Endothelial cell of umbilical vein (primary cell): ENCODE data around the gene SLC22A23. TPM values are rescaled to one million over a fixed set of nuclear protein-coding genes. Genes with fewer than 3 reads are reported as not detected.

Source experiments
- BruUV-seq: library from RNA; stranded (reverse); fragments of 400-500 nt; replicated peaks from 2 replicates; lab custom pipeline; 2021; lab: Mats Ljungman, UMichigan
- CTCF ChIA-PET: fragments of 300-600, 350-600 bp; sonication (Branson Sonifier 250); formaldehyde crosslinking; loops from one replicate; lab custom pipeline; 2021; ENCODE audit warnings: antibody characterized with exemption, inconsistent platforms; lab: Charles Lee
- POLR2A ChIA-PET: fragments of 300-600, 350-600 bp; sonication (Branson Sonifier 250); formaldehyde crosslinking; loops from one replicate; lab custom pipeline; 2021; ENCODE audit warnings: antibody characterized with exemption, inconsistent platforms; lab: Charles Lee
- DNase-seq: peaks from one replicate; pipeline ENCODE4 v3.0.0-alpha.2; 2011; ENCODE audit warnings: low read depth, low spot score
- FAIRE-seq: peaks from 2 replicates; lab custom pipeline; 2011; peaks lifted over from hg19 to GRCh38; lab: Jason Lieb, UNC
- H2AFZ ChIP-seq: 2 replicates; pipeline ENCODE4 v1.6.0; 2012; ENCODE audit warnings: low read depth, low read length, control low read depth, inconsistent platforms
- H3K27ac ChIP-seq: 2 replicates; pipeline ENCODE4 v1.5.1; 2011; ENCODE audit warnings: low read depth, mild to moderate bottlenecking, control low read depth, low read length, moderate library complexity; ENCODE audit not compliant: insufficient read depth
- H3K27me3 ChIP-seq, 2 experiments: 2 replicates each; pipeline versions ENCODE4 v1.6.0 to v1.6.1; 2011; ENCODE audit warnings: low read length in 2 of 2, mixed read lengths in 1 of 2; ENCODE audit not compliant: control insufficient read depth in 2 of 2, insufficient read depth in 2 of 2
- H3K36me3 ChIP-seq, 2 experiments: 2 replicates in 1 of 2; 3 replicates in 1 of 2; pipeline ENCODE4 v1.5.1; 2011; ENCODE audit warnings: low read length in 2 of 2, mild to moderate bottlenecking in 1 of 2, moderate library complexity in 1 of 2; ENCODE audit not compliant: control insufficient read depth in 2 of 2, insufficient read depth in 2 of 2; ENCODE audit errors: extremely low read depth in 1 of 2
- H3K4me1 ChIP-seq: 3 replicates; pipeline ENCODE4 v1.5.1; 2011; ENCODE audit warnings: mild to moderate bottlenecking, low read length; ENCODE audit not compliant: control insufficient read depth, insufficient read depth; ENCODE audit errors: extremely low read depth
- H3K4me2 ChIP-seq: 2 replicates; pipeline ENCODE4 v1.6.1; 2011; ENCODE audit warnings: low read length, control low read depth, mixed read lengths; ENCODE audit not compliant: insufficient read depth
- H3K4me3 ChIP-seq, 3 experiments: fragments of 200-600 bp in 1 of 3; sonication (generic), shearing (Covaris generic) in 1 of 3; replicated peaks in 1 of 3; 2 replicates each; pipeline ENCODE4 v1.5.1; 2011 to 2016; ENCODE audit warnings: control low read depth in 3 of 3, low read length in 3 of 3, mild to moderate bottlenecking in 2 of 3, inconsistent platforms in 1 of 3, low read depth in 1 of 3, moderate library complexity in 1 of 3; ENCODE audit not compliant: insufficient read depth in 1 of 3
- H3K79me2 ChIP-seq: 2 replicates; pipeline ENCODE4 v1.6.0; 2012; ENCODE audit warnings: low read length, inconsistent platforms; ENCODE audit not compliant: control insufficient read depth, insufficient read depth
- H3K9ac ChIP-seq: replicated peaks from 2 replicates; pipeline ENCODE3; 2011; ENCODE audit warnings: low read length, control low read depth; ENCODE audit not compliant: insufficient read depth; ENCODE audit errors: extremely low read depth
- H3K9me1 ChIP-seq: replicated peaks from 3 replicates; pipeline ENCODE4 v1.6.0; 2011; ENCODE audit warnings: mild to moderate bottlenecking, low read length; ENCODE audit not compliant: control insufficient read depth, insufficient read depth; ENCODE audit errors: extremely low read depth
- H3K9me3 ChIP-seq: replicated peaks from 2 replicates; pipeline ENCODE4 v1.5.1; 2012; ENCODE audit warnings: low read length, inconsistent platforms; ENCODE audit not compliant: control insufficient read depth, insufficient read depth
- H4K20me1 ChIP-seq: replicated peaks from 2 replicates; pipeline ENCODE3; 2011; ENCODE audit warnings: mild to moderate bottlenecking, low read length; ENCODE audit not compliant: control insufficient read depth, insufficient read depth; ENCODE audit errors: extremely low read depth
- CTCF ChIP-seq, 2 donors: IDR thresholded peaks; 1 replicate in 1 of 2; 2 replicates in 1 of 2; pipeline ENCODE4 v1.5.1; 2011; ENCODE audit warnings: low read length in 2 of 2, mild to moderate bottlenecking in 2 of 2, moderate library complexity in 2 of 2, control low read depth in 1 of 2, inconsistent platforms in 1 of 2, low read depth in 1 of 2; ENCODE audit not compliant: insufficient read depth in 1 of 2; ENCODE audit errors: extremely low read depth in 1 of 2
- EZH2 ChIP-seq: IDR thresholded peaks from 2 replicates; pipeline ENCODE4 v1.6.1; 2012; ENCODE audit warnings: borderline replicate concordance, low read depth, mild to moderate bottlenecking, moderate library complexity, low read length, inconsistent platforms; ENCODE audit not compliant: severe bottlenecking
- FOS ChIP-seq: IDR thresholded peaks from 2 replicates; pipeline ENCODE4 v1.6.1; 2011; ENCODE audit warnings: mild to moderate bottlenecking, low read length, moderate library complexity, borderline replicate concordance; ENCODE audit not compliant: insufficient read depth
- GATA2 ChIP-seq: IDR thresholded peaks from 2 replicates; pipeline ENCODE4 v1.7.0; 2011; ENCODE audit warnings: low read depth, mild to moderate bottlenecking, moderate library complexity, mixed read lengths, low read length; ENCODE audit not compliant: insufficient read length, insufficient read depth
- JUN ChIP-seq: IDR thresholded peaks from 2 replicates; pipeline ENCODE4 v1.6.1; 2011; ENCODE audit warnings: borderline replicate concordance, low read depth; ENCODE audit not compliant: insufficient read length, insufficient read depth
- MAX ChIP-seq: IDR thresholded peaks from 2 replicates; pipeline ENCODE4 v1.6.1; 2011; ENCODE audit not compliant: insufficient read depth, insufficient read length
- MYC ChIP-seq: IDR thresholded peaks from one replicate; pipeline ENCODE4 v1.6.1; 2011; ENCODE audit warnings: mild to moderate bottlenecking, low read depth, low read length
- POLR2A ChIP-seq: IDR thresholded peaks from 2 replicates; pipeline ENCODE4 v1.6.1; 2012; ENCODE audit warnings: low read depth, mild to moderate bottlenecking, control low read depth, low read length
- POLR2AphosphoS5 ChIP-seq: IDR thresholded peaks from 2 replicates; pipeline ENCODE4 v1.6.1; 2012; ENCODE audit warnings: low read depth, mild to moderate bottlenecking, control low read depth, low read length, moderate library complexity; ENCODE audit not compliant: insufficient read depth
- dilution Hi-C: fragments of 300-500 bp; cut with MboI; formaldehyde crosslinking; loops from one replicate; pipeline ENCODE4 v1.15.0; 2019; ENCODE audit warnings: low sequenced_read_pairs; ENCODE audit not compliant: extremely low pct_ligation_motif_present
- intact Hi-C: fragments of 100-400 bp; cut with micrococcal nuclease; formaldehyde crosslinking; loops from one replicate; pipeline ENCODE4 v1.10.0; 2022
- polyA plus RNA-seq, 4 experiments: library from polyadenylated mRNA; depleted of rRNA in 3 of 4; stranded (reverse) in 3 of 4; unstranded in 1 of 4; fragments of >200 nt; gene quantifications; 2 replicates each; pipeline versions ENCODE4 v1.2.1 to v1.2.3, GENCODE V29; 2011 to 2012; ENCODE audit warnings: missing spikeins in 1 of 4
- total RNA-seq: library from RNA; stranded (reverse); gene quantifications from 2 replicates; pipeline ENCODE4 v1.2.3, GENCODE V29; 2021

SLC22A23 gene
- total and polyA plus RNA-seq, 2 donors (not counting 3 experiments of a cell fraction or from before 2014, with no cell fraction given) = 4.2 to 14.3 TPM

GRCh38 chr6:3414327-3415081 is 42.3 kb downstream of the SLC22A23 start:
- H3K4me3 ChIP-seq = no peak overlapping the region
- no peaks in the 10 kb centered on the region for H3K36me3 ChIP-seq
- ChIA-PET POLR2A (interaction anchor here (0.9 kb wide), 1 partner anchor 313 kb away, joined by 5 read pairs; no protein-coding TSS in a partner anchor), CTCF (interaction anchor here (0.6 to 1.2 kb wide), 4 partner anchors 8 to 318 kb away, joined by 3 to 7 read pairs (median 4); no protein-coding TSS in a partner anchor)
- no TSS peak for BruUV-seq
- TF ChIP-seq POLR2AphosphoS5 (no peak), POLR2A (no peak), JUN (no peak), MAX (no peak), FOS (no peak), MYC (no peak), CTCF (IDR thresholded peaks at IDR 0.05; ENCODE audit: extremely low read depth in 1 of 2, insufficient read depth in 1 of 2, low read depth in 1 of 2, low read length in 2 of 2) (no peak), GATA2 (no peak), EZH2 (no peak)
- H3K27ac ChIP-seq = no peak overlapping the region
- H3K4me2 ChIP-seq = no peak overlapping the region
- H3K27me3 ChIP-seq = no peaks in the 10 kb centered on the region
- no peak overlapping the region for H3K9ac ChIP-seq
- H2AFZ ChIP-seq = no peak overlapping the region
- no peaks in the 10 kb centered on the region for H3K79me2 ChIP-seq
- H4K20me1 ChIP-seq = no peaks in the 10 kb centered on the region
- intact Hi-C loops (loop anchor here (2.0 kb wide), 1 partner anchor 592 kb away; no protein-coding TSS in a partner anchor), dilution Hi-C loops (no loop called here)
- DNase-seq (no peak), FAIRE-seq (no peak)
- no peaks in the 10 kb centered on the region for H3K4me1 ChIP-seq
- H3K9me3 ChIP-seq = no peaks in the 10 kb centered on the region
- no peaks in the 10 kb centered on the region for H3K9me1 ChIP-seq
